ENCODE measurements around the gene PYDC1. TPM values are rescaled to one million over a fixed set of nuclear protein-coding genes. Genes with fewer than 3 reads are reported as not detected.
"Not testable (repeated sequence)": the region's sequence is repeated elsewhere in the genome, so short reads cannot be mapped to it uniquely, and the experiment has no call there.

PYDC1 gene
- not detected in 2 replicates for total RNA-seq (2014; rRNA removed; shearing (Covaris generic))
- not detected in 2 replicates for polyA plus RNA-seq (2015; cell fraction: cytosol; rRNA removed)
- polyA plus RNA-seq (2015; cell fraction: nucleus; rRNA removed), result not detected in 2 replicates

DNA sequence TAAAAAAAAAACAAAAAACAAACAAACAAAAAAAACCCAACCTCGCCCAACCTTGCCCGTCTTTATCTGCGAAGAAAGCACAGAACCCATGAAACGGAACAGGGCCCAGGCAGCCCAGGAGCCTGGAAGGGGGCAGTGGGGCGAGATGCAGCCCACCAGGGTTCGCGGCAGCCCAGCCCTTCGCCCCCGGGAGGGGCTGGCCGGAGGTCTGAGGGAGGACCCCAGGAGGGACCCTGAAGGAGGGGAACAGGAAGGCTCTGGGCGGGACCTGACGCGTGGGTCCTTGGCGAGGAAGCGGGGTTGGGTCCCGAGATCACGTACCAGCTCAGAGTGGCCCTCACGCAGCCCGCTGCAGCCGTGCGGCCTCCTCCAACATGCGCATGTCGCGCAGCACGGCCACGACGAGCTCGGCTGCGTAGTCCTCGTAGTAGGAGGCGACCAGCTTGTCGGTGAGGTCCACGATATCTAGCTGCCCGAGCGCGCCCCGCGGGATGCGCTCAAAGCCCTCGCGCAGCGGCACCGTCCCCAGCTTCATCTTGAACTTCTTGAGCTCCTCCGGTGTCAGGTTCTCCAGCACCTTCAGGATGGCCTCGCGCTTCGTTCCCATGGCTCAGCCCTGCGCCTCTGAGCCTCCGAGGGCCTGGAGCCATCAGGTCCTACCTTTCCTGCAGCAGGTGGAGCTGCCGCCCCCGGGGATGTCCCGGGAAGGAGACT is at the start of gene PYDC1:
PYDC1 (minus strand) TSS at position 714 of the 714 bp plus-strand sequence; CDS start at position 607, 107 bp downstream.
- in situ Hi-C loops (cut with HindIII; ENCODE audit: low pct_unique_long_range_greater_than_20kb, low sequenced_read_pairs), result no loop called here
- no peak for DNase-seq (ENCODE audit: low read depth, low spot score)

DNA sequence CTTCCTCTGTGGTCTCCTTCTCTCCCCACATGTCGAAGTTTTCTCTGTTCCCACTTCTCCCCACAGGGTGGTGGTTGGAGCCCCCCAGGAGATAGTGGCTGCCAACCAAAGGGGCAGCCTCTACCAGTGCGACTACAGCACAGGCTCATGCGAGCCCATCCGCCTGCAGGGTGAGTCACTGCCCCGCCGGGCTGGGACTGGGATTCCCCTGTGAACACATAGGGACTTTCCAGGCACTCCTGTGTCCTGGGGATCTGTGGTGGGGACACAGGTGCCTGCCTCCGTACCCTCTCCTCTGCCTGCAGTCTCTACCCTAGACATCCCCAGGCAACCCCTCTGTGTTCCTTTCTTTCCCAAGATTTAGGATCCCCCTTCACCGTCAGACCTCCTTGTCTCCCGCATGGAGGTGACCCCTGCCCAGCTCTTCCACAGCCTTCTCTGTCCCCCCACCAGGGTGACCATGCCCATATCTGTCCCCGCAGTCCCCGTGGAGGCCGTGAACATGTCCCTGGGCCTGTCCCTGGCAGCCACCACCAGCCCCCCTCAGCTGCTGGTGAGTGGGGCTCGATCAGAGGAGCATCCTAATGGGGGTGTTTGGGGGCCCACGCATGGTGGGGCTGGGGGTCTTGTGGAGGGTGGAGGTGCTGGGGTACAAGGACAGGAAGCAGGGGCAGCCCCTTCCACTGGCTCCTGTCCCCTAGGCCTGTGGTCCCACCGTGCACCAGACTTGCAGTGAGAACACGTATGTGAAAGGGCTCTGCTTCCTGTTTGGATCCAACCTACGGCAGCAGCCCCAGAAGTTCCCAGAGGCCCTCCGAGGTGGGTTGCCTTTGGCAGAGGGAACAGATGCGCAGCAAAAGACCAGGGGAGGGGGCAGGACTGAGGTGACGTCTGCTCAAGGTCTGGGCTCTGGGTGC is 48.7 kb upstream of the PYDC1 start:
- DNase-seq (ENCODE audit: low read depth, low spot score), result no peak
- in situ Hi-C loops (cut with HindIII; ENCODE audit: low pct_unique_long_range_greater_than_20kb, low sequenced_read_pairs), result no loop called here

DNA sequence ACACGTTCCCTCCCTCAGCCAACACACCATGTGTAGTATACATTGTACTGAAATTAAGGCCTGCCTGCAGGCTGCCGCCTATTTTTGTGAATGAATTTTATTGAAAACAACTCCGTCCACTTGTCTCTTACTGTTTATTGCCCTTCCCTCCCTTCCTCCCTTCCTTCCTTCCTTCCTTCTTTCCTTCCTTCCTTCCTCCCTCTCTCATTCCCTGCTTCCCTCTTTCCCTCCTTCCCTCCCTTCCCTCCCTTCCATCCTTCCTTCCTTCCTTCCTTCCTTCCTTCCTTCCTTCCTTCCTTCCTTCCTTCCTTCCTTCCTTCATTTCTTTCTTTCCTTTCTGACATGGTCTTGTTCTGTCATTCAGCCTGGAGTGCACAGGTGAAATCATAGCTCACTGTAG is 45.1 kb upstream of the PYDC1 start:
- in situ Hi-C loops (cut with HindIII; ENCODE audit: low pct_unique_long_range_greater_than_20kb, low sequenced_read_pairs), result no loop called here
- DNase-seq (ENCODE audit: low read depth, low spot score), result no peak

DNA sequence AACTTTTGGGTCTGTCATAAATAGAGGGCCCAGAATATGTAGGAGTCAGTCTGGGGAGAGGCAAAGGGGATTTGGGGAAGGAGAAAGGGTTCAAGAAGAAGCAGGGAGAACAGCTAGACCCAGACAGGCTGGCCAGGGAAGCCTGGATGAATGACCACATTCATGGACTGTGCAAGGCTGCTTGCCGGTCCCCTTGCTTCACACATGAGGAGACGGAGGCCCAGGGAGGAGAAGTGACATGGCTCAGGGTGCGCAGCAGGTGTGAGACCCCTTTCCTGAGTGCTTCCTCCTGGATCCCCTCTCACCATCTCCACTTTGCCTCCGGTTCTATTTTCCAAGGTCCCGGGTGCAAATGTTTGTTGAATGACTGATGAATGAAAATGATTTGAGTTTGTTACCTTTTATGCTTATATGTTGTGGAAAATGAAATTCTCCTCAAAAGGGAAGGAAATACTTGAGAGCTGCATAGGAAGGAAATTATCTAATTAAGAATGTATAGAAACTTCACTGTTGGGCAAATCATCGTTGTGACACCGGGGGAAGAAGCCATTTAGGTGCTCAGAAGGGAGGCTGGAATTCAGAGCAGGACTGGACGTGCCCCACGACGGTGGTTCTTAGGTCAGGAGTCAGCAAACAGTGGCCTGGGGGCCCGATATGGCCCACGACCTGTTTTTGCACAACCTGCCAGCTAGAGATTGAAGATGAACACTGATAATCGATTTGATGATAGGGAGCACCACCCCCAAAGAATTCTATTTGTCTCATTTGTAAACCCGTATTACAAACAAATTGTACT is 43.4 kb upstream of the PYDC1 start:
- in situ Hi-C loops (cut with HindIII; ENCODE audit: low pct_unique_long_range_greater_than_20kb, low sequenced_read_pairs), result no loop called here
- no peak for DNase-seq (ENCODE audit: low read depth, low spot score)

DNA sequence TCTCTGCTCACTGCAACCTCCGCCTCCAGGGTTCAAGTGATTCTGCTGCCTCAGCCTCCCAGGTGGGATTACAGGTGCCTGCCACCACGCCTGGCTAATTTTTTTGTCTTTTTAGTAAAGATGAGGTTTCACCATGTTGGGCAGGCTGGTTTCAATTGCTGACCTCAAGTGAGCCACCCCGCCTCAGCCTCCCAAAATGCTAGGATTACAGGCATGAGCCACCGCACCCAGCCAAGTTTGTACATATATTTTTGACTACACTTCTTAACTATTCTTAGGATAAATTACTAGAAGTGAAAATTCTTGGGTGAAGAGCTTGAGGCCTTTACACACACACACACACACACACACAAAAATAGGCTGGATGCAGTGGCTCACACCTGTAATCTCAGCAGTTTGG is 41.4 kb upstream of the PYDC1 start:
- DNase-seq (ENCODE audit: low read depth, low spot score), result no peak
- in situ Hi-C loops (cut with HindIII; ENCODE audit: low pct_unique_long_range_greater_than_20kb, low sequenced_read_pairs), result no loop called here

DNA sequence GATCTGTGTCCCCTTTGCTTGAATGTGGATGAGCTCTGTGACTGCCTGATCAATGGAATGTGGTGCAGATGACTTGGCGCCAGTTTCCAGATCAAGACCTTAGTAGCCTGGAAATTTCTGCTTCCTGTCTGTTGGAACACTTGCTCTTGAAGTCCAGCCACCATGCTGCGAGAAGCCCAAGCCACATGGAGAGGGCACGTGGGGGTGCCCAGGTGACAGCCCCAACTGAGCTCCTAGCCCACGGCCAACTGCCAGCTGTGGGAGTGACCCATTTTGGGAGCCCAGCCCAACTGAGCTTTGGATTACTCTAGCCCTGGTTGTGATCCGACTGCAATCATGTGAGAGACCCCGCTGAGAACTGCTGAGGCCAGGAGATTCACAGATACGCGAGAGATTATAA is 39.5 kb upstream of the PYDC1 start:
- no peak for DNase-seq (ENCODE audit: low read depth, low spot score)
- in situ Hi-C loops (cut with HindIII; ENCODE audit: low pct_unique_long_range_greater_than_20kb, low sequenced_read_pairs), result no loop called here

DNA sequence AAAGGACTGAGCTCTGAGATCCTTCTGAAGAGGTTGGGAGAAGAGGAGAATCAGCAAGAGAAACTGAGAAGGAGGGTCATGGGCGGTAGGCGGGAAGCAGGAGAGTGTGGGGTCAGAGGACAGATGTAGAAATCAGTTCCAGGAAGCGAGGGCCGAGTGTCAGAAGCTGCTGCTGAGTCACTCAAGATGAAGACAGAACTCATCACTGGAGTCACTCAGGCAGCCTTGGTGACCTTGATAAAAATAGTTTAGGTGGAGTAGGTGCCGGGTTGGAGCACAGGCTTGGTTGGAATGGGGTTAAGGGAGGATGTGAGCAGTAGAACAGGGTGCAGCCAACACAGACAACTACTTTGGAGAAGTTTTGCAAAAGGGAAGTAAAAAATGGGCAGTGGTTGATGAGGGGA is 36.7 kb upstream of the PYDC1 start:
- in situ Hi-C loops (cut with HindIII; ENCODE audit: low pct_unique_long_range_greater_than_20kb, low sequenced_read_pairs), result no loop called here

DNA sequence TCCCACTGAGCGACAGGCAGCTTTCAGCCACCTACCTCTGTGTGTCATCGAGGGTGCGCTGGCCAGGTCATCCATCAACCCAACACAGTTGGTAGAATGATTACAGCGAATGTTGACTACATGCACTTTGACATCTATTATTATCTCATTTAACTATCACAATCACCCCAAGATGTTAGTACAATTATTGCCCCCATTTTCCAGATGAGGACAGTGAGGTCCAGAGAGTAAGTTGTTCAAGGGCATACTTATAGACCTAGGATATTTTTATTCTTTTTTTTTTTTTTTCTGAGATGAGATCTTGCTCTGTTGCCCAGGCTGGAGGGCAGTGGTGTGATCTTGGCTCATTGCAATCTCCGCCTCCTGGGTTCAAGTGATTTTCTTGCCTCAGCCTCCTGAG is 34.5 kb upstream of the PYDC1 start:
- no peak for DNase-seq (ENCODE audit: low read depth, low spot score)
- in situ Hi-C loops (cut with HindIII; ENCODE audit: low pct_unique_long_range_greater_than_20kb, low sequenced_read_pairs), result no loop called here

More for the DNA sequence above, 36.7 kb upstream of the PYDC1 start:
- no peak for DNase-seq (ENCODE audit: low read depth, low spot score)

DNA sequence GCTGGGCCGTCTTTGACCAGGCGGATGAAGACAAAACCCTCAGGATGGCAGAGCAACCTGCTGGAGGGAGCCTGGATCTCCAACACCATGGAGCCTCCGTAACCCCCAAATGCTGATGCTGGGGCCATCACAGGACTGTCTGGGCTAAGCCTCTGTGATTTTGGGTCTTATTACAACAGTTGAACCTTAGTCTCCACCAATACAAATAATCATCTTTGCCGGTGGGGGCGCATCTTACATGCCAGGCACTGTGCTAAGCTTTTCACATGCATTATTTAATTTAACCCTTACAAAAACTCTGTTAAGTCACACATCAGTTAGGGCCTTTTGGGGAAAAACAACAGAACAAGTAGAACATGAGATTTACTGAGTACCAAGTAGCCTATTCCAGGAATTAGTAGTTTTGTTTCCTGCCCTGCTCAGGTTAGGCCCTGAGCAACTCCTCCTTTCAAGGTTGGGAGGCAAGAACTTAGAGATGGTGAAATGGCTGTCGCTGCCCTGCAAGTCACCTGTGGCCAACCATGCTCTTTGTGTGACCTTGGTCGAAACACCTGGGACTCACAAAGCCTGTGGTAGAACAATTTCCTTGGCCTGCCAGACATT is 33.9 kb upstream of the PYDC1 start:
- no peak for DNase-seq (ENCODE audit: low read depth, low spot score)
- in situ Hi-C loops (cut with HindIII; ENCODE audit: low pct_unique_long_range_greater_than_20kb, low sequenced_read_pairs), result no loop called here

DNA sequence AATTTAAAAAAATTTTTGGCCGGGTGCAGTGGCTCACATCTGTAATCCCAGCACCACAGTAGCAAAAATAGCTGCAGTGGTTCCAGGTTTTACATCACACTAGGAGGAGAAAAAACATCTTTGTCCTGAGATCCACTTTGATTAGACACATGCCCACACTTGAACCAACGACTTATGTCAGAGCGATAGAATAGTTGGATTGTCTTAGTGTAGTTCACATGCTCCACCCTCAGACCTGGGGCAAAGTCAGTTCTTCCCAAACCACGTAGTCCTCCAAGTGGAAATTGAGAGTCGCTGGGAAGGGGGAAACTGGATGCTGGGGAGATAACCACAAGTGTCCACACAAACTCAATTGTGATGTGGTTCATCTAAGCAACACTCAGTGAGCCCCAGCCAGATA is 31.4 kb upstream of the PYDC1 start:
- DNase-seq (ENCODE audit: low read depth, low spot score), result peak; percentile 99
- in situ Hi-C loops (cut with HindIII; ENCODE audit: low pct_unique_long_range_greater_than_20kb, low sequenced_read_pairs), result no loop called here

DNA sequence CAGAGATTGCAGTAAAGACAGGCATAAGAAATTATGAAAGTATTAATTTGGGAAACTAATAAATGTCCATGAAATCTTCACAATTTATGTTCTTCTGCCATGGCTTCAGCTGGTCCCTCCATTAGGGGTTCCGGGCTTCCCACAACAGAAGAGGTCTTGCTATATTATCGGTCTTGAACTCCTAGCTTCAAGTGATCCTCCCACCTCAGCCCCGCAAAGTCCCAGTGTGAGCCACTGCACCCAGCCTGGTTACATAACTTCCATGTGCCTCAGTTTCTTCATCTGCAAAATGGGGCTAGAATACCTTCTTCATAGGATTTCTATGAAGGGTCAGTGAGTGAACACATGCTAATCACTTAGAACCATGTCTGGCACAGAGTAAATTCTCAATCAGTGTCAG is 29.4 kb upstream of the PYDC1 start:
- in situ Hi-C loops (cut with HindIII; ENCODE audit: low pct_unique_long_range_greater_than_20kb, low sequenced_read_pairs), result no loop called here

DNA sequence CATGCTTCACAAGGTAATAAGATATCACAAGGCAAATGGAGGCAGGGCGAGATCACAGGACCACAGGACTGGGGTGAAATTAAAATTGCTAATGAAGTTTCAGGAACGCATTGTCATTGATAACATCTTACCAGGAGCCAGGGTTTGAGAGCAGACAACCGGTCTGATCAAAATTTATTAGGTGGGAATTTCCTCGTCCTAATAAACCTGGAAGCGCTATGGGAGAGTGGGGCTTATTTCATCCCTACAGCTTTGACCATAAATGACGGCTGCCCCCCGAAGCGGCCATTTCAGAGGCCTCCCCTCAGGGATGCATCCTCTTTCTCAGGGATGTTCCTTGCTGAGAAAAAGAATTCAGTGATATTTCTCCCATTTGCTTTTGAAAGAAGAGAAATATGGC is 28.7 kb upstream of the PYDC1 start:
- DNase-seq (ENCODE audit: low read depth, low spot score); in situ Hi-C loops (cut with HindIII; ENCODE audit: low pct_unique_long_range_greater_than_20kb, low sequenced_read_pairs): not testable (repeated sequence)

More for the DNA sequence above, 29.4 kb upstream of the PYDC1 start:
- DNase-seq (ENCODE audit: low read depth, low spot score), result no peak

DNA sequence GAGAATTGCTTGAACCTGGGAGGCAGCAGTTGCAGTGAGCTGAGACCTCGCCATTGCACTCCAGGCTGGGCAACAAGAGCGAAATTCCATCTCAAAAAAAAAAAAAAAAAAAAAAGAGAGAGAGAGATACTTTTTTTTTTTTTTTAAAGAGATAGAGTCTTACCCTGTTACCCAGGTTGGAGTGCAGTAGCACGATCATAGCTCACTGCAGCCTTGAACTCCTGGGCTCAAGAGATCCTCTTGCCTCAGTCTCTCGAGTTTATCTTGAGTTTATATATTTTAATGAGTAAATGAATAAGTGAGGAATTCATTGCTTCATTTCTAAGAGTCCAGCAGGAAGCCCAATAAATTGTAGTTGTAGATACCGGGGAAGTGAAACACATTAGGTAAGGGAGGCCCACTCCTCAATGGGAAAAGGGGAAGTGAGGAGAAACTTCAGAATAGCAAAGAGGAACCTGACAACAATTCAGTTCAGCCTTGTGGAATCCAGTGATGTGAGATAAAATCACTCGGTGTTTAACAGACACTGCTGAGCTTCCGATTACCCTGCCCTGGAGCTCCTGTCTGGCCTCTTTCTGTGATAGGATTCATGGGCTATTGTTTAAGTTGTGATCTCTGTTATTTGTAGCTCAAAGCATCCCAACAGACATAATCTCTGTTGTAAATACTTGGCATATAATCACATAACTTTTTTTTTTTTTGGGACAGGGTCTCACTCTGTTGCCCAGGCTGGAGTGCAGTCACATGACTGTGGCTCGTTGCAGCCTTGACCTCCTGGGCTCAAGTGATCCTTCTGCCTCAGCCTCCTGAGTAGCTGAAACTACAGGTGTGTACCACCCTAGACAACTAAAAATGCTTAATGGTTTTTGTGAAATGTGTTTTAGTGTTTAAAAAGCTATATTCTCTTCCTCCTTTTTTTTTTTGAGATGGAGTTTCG is 27.1 kb upstream of the PYDC1 start:
- in situ Hi-C loops (cut with HindIII; ENCODE audit: low pct_unique_long_range_greater_than_20kb, low sequenced_read_pairs), result no loop called here
- no peak for DNase-seq (ENCODE audit: low read depth, low spot score)

DNA sequence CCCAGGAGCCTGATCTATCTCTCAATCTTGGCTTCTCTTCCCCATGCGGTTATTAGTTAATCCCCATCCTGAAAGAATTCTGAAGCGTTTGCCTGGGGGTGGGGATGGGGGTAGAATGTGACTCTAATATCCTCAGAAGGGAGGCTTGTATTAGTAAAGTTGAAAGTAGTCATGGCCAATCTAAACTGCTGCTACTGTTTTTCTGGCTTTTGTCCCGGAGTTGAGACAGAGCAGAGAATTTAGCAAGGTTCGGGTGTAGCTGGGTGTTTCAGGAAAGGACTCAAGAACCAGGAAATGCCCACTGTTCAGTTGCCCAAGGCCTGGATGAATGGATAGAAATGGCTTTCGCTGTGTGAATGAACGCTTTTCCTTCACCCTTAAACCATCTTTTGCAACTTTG is 25.3 kb upstream of the PYDC1 start:
- in situ Hi-C loops (cut with HindIII; ENCODE audit: low pct_unique_long_range_greater_than_20kb, low sequenced_read_pairs), result no loop called here
- peak; percentile 20 for DNase-seq (ENCODE audit: low read depth, low spot score)

DNA sequence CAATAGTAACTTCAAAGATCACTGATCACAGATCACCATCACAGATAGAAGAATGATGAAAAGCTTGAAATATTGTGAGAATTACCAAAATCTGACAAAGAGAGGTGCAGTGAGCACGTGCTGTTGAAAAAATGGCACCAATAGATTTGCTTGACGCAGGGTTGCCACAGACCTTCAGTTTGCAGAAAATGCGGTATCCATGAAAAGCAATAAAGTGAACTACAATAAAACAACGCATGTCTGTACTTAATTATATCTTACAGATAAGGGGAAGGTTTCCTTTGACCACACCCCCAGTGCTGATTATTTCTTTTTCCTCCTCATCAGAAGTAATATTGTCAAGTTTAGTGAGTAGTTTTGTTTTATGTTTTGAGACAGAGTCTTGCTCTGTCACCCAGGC is 21.1 kb upstream of the PYDC1 start:
- no peak for DNase-seq (ENCODE audit: low read depth, low spot score)
- in situ Hi-C loops (cut with HindIII; ENCODE audit: low pct_unique_long_range_greater_than_20kb, low sequenced_read_pairs), result no loop called here

DNA sequence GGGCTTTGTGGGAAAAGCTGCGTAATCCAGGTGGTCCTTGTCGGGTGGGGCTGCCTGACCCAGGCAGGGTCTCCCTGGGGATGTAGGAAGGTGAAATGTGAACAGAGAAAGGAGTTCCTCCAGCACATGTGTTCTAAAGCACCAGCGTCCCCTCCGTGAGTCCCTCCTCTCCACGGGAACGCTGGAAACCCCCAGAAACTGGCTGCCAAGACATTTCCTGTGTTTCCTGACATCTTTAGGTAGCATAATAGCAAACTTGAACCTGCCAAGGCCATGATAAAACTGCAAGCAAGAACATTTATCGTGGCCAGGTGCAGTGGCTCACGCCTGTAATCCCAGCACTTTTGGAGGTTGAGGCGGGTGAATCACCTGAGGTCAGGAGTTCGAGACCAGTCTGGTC is 12.6 kb upstream of the PYDC1 start:
- DNase-seq (ENCODE audit: low read depth, low spot score), result no peak
- in situ Hi-C loops (cut with HindIII; ENCODE audit: low pct_unique_long_range_greater_than_20kb, low sequenced_read_pairs), result no loop called here

DNA sequence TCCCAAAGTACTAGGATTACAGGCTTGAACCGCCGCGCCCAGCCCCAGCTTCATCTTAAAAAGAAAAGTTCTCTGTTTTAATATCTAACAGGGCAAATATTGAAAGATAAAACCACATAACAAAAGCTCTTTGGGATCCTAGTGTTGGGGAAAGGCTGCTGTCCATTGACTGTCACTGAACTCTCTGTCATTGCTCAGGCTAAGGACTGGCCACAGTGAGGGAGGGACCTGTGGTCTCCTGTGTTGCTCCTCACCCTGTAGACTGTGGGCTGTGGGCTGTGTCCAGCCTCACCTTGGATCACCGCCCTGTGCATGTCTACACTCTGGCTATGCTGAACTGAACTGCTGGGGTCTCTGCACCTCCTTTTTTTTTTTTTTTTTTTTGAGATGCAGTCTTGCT is 11.3 kb upstream of the PYDC1 start:
- in situ Hi-C loops (cut with HindIII; ENCODE audit: low pct_unique_long_range_greater_than_20kb, low sequenced_read_pairs), result no loop called here
- no peak for DNase-seq (ENCODE audit: low read depth, low spot score)

Measured in SK-MEL-5 (cell line).